Keratinocyte (primary cell): Measurements from ENCODE around the gene RNF157. TPM values are rescaled to one million over a fixed set of nuclear protein-coding genes. Genes with fewer than 3 reads are reported as not detected.

ENCODE experiments used
- DNase-seq: peaks from one replicate; pipeline ENCODE4 v3.0.0-alpha.2; 2011; ENCODE audit warnings: low read depth, missing footprints, low spot score
- FAIRE-seq: peaks from 2 replicates; lab custom pipeline; 2011; peaks lifted over from hg19 to GRCh38; lab: Jason Lieb, UNC
- H2AFZ ChIP-seq: 2 replicates; pipeline ENCODE4 v1.6.0; 2012; ENCODE audit warnings: low read length, control low read depth, inconsistent platforms; ENCODE audit not compliant: control insufficient read depth
- H3K27ac ChIP-seq: 2 replicates; pipeline ENCODE4 v1.5.1; 2011; ENCODE audit warnings: low read length; ENCODE audit not compliant: control insufficient read depth, insufficient read depth
- H3K27me3 ChIP-seq: 3 replicates; pipeline ENCODE4 v1.6.0; 2011; ENCODE audit warnings: low read length; ENCODE audit not compliant: control insufficient read depth, insufficient read depth; ENCODE audit errors: extremely low read depth
- H3K36me3 ChIP-seq, 2 experiments: 2 replicates in 1 of 2; 3 replicates in 1 of 2; pipeline ENCODE4 v1.5.1; 2011; ENCODE audit warnings: low read length in 2 of 2, mild to moderate bottlenecking in 1 of 2; ENCODE audit not compliant: control insufficient read depth in 2 of 2, insufficient read depth in 2 of 2; ENCODE audit errors: extremely low read depth in 1 of 2
- H3K4me1 ChIP-seq: 3 replicates; pipeline ENCODE4 v1.5.1; 2011; ENCODE audit warnings: low read length; ENCODE audit not compliant: control insufficient read depth, insufficient read depth; ENCODE audit errors: extremely low read depth
- H3K4me2 ChIP-seq: 3 replicates; pipeline ENCODE4 v1.6.0; 2011; ENCODE audit warnings: low read depth, low read length; ENCODE audit not compliant: control insufficient read depth, insufficient read depth; ENCODE audit errors: extremely low read depth
- H3K4me3 ChIP-seq, 3 experiments: fragments of 200-600 bp in 1 of 3; sonication (generic) in 1 of 3; 2 replicates in 2 of 3; 3 replicates in 1 of 3; pipeline ENCODE4 v1.5.1; 2011 to 2016; ENCODE audit warnings: low read length in 3 of 3, mild to moderate bottlenecking in 3 of 3, control low read depth in 2 of 3, inconsistent platforms in 1 of 3, low read depth in 1 of 3, mixed read lengths in 1 of 3, mixed run types in 1 of 3, moderate library complexity in 1 of 3; ENCODE audit not compliant: control insufficient read depth in 2 of 3, insufficient read depth in 2 of 3; ENCODE audit errors: extremely low read depth in 1 of 3
- H3K79me2 ChIP-seq: 2 replicates; pipeline ENCODE4 v1.6.0; 2012; ENCODE audit warnings: low read length; ENCODE audit not compliant: control insufficient read depth, insufficient read depth
- H3K9ac ChIP-seq: 3 replicates; pipeline ENCODE4 v1.6.0; 2011; ENCODE audit warnings: low read length; ENCODE audit not compliant: control insufficient read depth, insufficient read depth; ENCODE audit errors: extremely low read depth
- H3K9me1 ChIP-seq: 3 replicates; pipeline ENCODE4 v1.6.0; 2011; ENCODE audit warnings: low read length; ENCODE audit not compliant: control insufficient read depth, insufficient read depth; ENCODE audit errors: extremely low read depth
- H3K9me3 ChIP-seq: 2 replicates; pipeline ENCODE4 v1.5.1; 2012; ENCODE audit warnings: low read depth, low read length; ENCODE audit not compliant: control insufficient read depth
- H4K20me1 ChIP-seq: 3 replicates; pipeline ENCODE4 v1.6.0; 2011; ENCODE audit warnings: low read length; ENCODE audit not compliant: control insufficient read depth, insufficient read depth; ENCODE audit errors: extremely low read depth
- EZH2 ChIP-seq: IDR thresholded peaks from one replicate; pipeline ENCODE4 v1.6.1; 2012; ENCODE audit warnings: inconsistent platforms, mild to moderate bottlenecking, low read length, moderate library complexity
- dilution Hi-C: fragments of 300-500 bp; cut with MboI; formaldehyde crosslinking; loops from one replicate; pipeline ENCODE4 v1.7.0; 2020; ENCODE audit warnings: low sequenced_read_pairs; ENCODE audit not compliant: extremely low pct_ligation_motif_present
- polyA plus RNA-seq, 5 experiments: library from polyadenylated mRNA; depleted of rRNA in 3 of 5; stranded (reverse) in 3 of 5; stranded (forward) in 1 of 5; unstranded in 1 of 5; fragments of >200 nt; gene quantifications; 1 replicate in 1 of 5; 2 replicates in 3 of 5; 3 replicates in 1 of 5; pipeline versions ENCODE4 v1.2.1 to v1.2.3, GENCODE V29; 2011 to 2012; ENCODE audit warnings: missing spikeins in 2 of 5, low read depth in 1 of 5, low replicate concordance in 1 of 5
- TF ChIP-seq, protein P1 (sequence below), 3 experiments: IDR thresholded peaks in 1 of 3; conservative IDR thresholded peaks in 1 of 3; optimal IDR thresholded peaks in 1 of 3; 2 replicates in 2 of 3; 3 replicates in 1 of 3; pipeline versions ENCODE3 to v1.5.1; 2011; ENCODE audit warnings: low read length in 3 of 3, mild to moderate bottlenecking in 3 of 3, moderate library complexity in 2 of 3, control low read depth in 1 of 3, inconsistent platforms in 1 of 3; ENCODE audit not compliant: insufficient read depth in 2 of 3; ENCODE audit errors: extremely low read depth in 1 of 3

The RNF157 gene
- polyA plus RNA-seq, 1 donor (not counting 4 experiments of a cell fraction or from before 2014, with no cell fraction given) = not detected

DNA sequence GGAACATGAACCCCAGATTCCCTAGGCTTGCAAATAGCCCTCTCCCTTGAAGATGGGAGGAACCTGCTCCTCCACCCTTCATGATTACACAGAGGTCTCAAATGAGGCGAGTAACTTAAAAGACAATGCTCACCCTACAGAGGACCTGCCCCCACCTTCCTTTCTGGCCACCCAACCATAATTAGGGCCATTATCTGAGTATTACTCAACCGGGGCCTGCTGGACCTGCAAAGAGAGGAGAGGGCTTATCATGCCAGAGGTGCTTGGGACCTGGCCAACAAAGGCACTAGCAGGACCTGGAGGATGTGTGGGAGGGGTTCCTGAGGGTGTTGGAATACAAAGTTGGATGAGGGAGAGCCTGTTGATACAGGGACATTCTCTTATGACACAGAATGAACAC is 42.4 kb downstream of the RNF157 start:
- no peak overlapping the region for H3K4me2 ChIP-seq
- H3K79me2 ChIP-seq = no peaks in the 10 kb centered on the region
- H4K20me1 ChIP-seq = no peaks in the 10 kb centered on the region
- TF ChIP-seq EZH2 = no peak
- TF ChIP-seq, protein P1, sequence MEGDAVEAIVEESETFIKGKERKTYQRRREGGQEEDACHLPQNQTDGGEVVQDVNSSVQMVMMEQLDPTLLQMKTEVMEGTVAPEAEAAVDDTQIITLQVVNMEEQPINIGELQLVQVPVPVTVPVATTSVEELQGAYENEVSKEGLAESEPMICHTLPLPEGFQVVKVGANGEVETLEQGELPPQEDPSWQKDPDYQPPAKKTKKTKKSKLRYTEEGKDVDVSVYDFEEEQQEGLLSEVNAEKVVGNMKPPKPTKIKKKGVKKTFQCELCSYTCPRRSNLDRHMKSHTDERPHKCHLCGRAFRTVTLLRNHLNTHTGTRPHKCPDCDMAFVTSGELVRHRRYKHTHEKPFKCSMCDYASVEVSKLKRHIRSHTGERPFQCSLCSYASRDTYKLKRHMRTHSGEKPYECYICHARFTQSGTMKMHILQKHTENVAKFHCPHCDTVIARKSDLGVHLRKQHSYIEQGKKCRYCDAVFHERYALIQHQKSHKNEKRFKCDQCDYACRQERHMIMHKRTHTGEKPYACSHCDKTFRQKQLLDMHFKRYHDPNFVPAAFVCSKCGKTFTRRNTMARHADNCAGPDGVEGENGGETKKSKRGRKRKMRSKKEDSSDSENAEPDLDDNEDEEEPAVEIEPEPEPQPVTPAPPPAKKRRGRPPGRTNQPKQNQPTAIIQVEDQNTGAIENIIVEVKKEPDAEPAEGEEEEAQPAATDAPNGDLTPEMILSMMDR (optimal IDR thresholded peaks at IDR 0.05 in 1 of 3, IDR thresholded peaks at IDR 0.05 in 1 of 3, conservative IDR thresholded peaks at IDR 0.05 in 1 of 3; ENCODE audit: extremely low read depth in 1 of 3, insufficient read depth in 2 of 3, low read length in 3 of 3) = no peak
- FAIRE-seq (no peak), DNase-seq (no peak)
- H3K4me3 ChIP-seq = no peak overlapping the region
- no peaks in the 10 kb centered on the region for H3K36me3 ChIP-seq
- H3K27me3 ChIP-seq = peaks cover 4% of the 10 kb centered on the region
- dilution Hi-C loops = no loop called here
- H3K27ac ChIP-seq = no peak overlapping the region
- H3K9ac ChIP-seq = no peak overlapping the region
- H2AFZ ChIP-seq = no peak overlapping the region
- no peaks in the 10 kb centered on the region for H3K9me1 ChIP-seq
- H3K9me3 ChIP-seq = no peaks in the 10 kb centered on the region
- H3K4me1 ChIP-seq = no peaks in the 10 kb centered on the region

DNA sequence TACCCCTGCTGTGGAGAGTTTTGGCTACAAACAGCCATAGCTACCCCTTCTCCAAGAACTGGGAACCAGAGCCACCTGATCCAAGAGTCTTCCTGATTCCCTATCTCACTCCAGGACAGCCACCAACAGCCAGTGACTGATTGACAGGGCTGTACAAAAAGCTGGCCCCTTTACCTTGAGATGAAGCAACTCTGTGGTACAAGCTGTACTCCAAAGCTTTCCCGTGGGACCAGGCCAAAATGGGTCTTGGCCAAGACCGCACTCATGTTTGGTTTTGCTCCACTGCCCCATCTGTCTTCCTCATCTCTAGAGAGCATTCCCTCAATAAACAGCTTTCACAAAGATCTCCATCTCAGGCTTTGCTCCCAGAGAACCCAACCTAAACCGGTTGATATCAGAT is 43.6 kb downstream of the RNF157 start:
- Histone ChIP-seq H3K4me1 (no peaks in the 10 kb centered on the region), H3K4me3 (no peak overlapping the region), H4K20me1 (no peaks in the 10 kb centered on the region), H3K9ac (no peak overlapping the region), H3K4me2 (no peak overlapping the region), H3K9me1 (no peaks in the 10 kb centered on the region), H3K79me2 (no peaks in the 10 kb centered on the region), H3K36me3 (no peaks in the 10 kb centered on the region), H2AFZ (no peak overlapping the region), H3K9me3 (no peaks in the 10 kb centered on the region), H3K27ac (no peak overlapping the region), H3K27me3 (peaks cover 4% of the 10 kb centered on the region)
- dilution Hi-C loops = no loop called here
- DNase-seq (no peak), FAIRE-seq (no peak)
- no peak for TF ChIP-seq EZH2
